ENCODE data around the gene KLHL30.

KLHL30 gene

GRCh38 chr2:238149841-238150572 lies 11.5 kb downstream of the KLHL30 start:
- DNase-seq (ENCODE audit: low read depth, low spot score) = no peak

GRCh38 chr2:238150686-238151085 lies 12.2 kb downstream of the KLHL30 start:
- no peak for DNase-seq (ENCODE audit: low read depth, low spot score)

GRCh38 chr2:238151205-238151604 lies 12.7 kb downstream of the KLHL30 start:
- DNase-seq (ENCODE audit: low read depth, low spot score) = no peak

- no peak for DNase-seq (ENCODE audit: low read depth, low spot score)
Measured at GRCh38 chr2:238151628-238152235, 13.3 kb downstream of the KLHL30 start.

- no peak for DNase-seq (ENCODE audit: low read depth, low spot score)
Measured at GRCh38 chr2:238152771-238153688, 14.6 kb downstream of the KLHL30 start.

- DNase-seq (ENCODE audit: low read depth, low spot score) = no peak
Measured at GRCh38 chr2:238154570-238154969, 16.1 kb downstream of the KLHL30 start.

GRCh38 chr2:238155051-238155760 lies 16.7 kb downstream of the KLHL30 start:
- no peak for DNase-seq (ENCODE audit: low read depth, low spot score)

- no peak for DNase-seq (ENCODE audit: low read depth, low spot score)
Measured at GRCh38 chr2:238155761-238156694, 17.6 kb downstream of the KLHL30 start.

- no peak for DNase-seq (ENCODE audit: low read depth, low spot score)
Measured at GRCh38 chr2:238157506-238158017, 19.1 kb downstream of the KLHL30 start.

- no peak for DNase-seq (ENCODE audit: low read depth, low spot score)
Measured at GRCh38 chr2:238158018-238158508, 19.6 kb downstream of the KLHL30 start.

GRCh38 chr2:238158509-238159070 lies 20.1 kb downstream of the KLHL30 start, which contains the start of gene ERFE:
ERFE (plus strand) TSS chr2:238158970; CDS start chr2:238159008, 38 bp downstream.
- no peak for DNase-seq (ENCODE audit: low read depth, low spot score)

- no peak for DNase-seq (ENCODE audit: low read depth, low spot score)
Measured at GRCh38 chr2:238159071-238159539, 20.6 kb downstream of the KLHL30 start.

GRCh38 chr2:238159661-238160205 lies 21.3 kb downstream of the KLHL30 start:
- DNase-seq (ENCODE audit: low read depth, low spot score) = no peak

- no peak for DNase-seq (ENCODE audit: low read depth, low spot score)
Measured at GRCh38 chr2:238160206-238161129, 22.0 kb downstream of the KLHL30 start.

GRCh38 chr2:238161291-238162051 lies 23.0 kb downstream of the KLHL30 start:
- DNase-seq (ENCODE audit: low read depth, low spot score) = no peak

- DNase-seq (ENCODE audit: low read depth, low spot score) = no peak
Measured at GRCh38 chr2:238162251-238162845, 23.9 kb downstream of the KLHL30 start.

- no peak for DNase-seq (ENCODE audit: low read depth, low spot score)
Measured at GRCh38 chr2:238162846-238163441, 24.5 kb downstream of the KLHL30 start.
